Ovary (tissue), 9 donors: Measurements from ENCODE around the gene PHF2. TPM values are rescaled to one million over a fixed set of nuclear protein-coding genes. Genes with fewer than 3 reads are reported as not detected.

ENCODE experiments used
- DNase-seq, 5 donors: peaks; one replicate each; pipeline ENCODE4 v3.0.0-alpha.2; 2019 to 2020
- H3K27ac ChIP-seq, 2 donors: fragments of 200-600 bp; one replicate each; pipeline versions ENCODE4 v1.5.1 to v1.8.0; 2019 to 2022
- H3K27me3 ChIP-seq: fragments of 200-600 bp; one replicate; pipeline ENCODE4 v1.8.0; 2022
- H3K36me3 ChIP-seq: fragments of 200-600 bp; sonication (generic); one replicate; pipeline ENCODE4 v1.5.1; 2019
- H3K4me1 ChIP-seq: one replicate; pipeline ENCODE4 v1.8.1; 2013; ENCODE audit warnings: mild to moderate bottlenecking, moderate library complexity; ENCODE audit not compliant: insufficient read depth
- H3K4me3 ChIP-seq: fragments of 200-600 bp; sonication (generic); one replicate; pipeline ENCODE4 v1.5.1; 2017
- H3K9me3 ChIP-seq, 2 donors: fragments of 200-600 bp in 1 of 2; sonication (generic) in 1 of 2; one replicate each; pipeline versions ENCODE4 v1.5.1 to v1.8.1; 2013 to 2019; ENCODE audit warnings: mild to moderate bottlenecking in 1 of 2, moderate library complexity in 1 of 2
- EP300 ChIP-seq: sonication (generic); formaldehyde crosslinking; IDR thresholded peaks from one replicate; pipeline ENCODE4 v1.6.1; 2017; ENCODE audit warnings: antibody characterized with exemption
- POLR2A ChIP-seq: fragments of 450-650 bp; IDR thresholded peaks from one replicate; pipeline ENCODE4 v1.6.1; 2017; ENCODE audit warnings: antibody characterized with exemption, mild to moderate bottlenecking, moderate library complexity
- WGBS, 3 donors: extraction: QIAGEN DNeasy Blood & Tissue Kit in 1 of 3; methylation state at CpG; one replicate each; pipeline versions ENCODE4 v1.1.5 to v1.1.7; 2013 to 2017; 5-methylcytosine and 5-hydroxymethylcytosine counted together
- intact Hi-C, 4 donors: fragments of 100-400 bp; cut with DNase I; formaldehyde crosslinking; loops; one replicate each; pipeline versions ENCODE4 v1.11.0 to v1.15.1; 2022 to 2023
- polyA plus RNA-seq, 2 donors: library from polyadenylated mRNA; stranded (reverse); fragments of 200-250 nt in 1 of 2; fragments of 350-450 nt in 1 of 2; fragmentation: Illumina TruSeq in 1 of 2; extraction: RNeasy Lipid Tissue Mini Kit (QIAGEN cat#74804) in 1 of 2; gene quantifications; one replicate each; pipeline ENCODE4 v1.2.3, GENCODE V29; 2013 to 2014
- total RNA-seq, 7 donors: library from RNA; depleted of rRNA in 2 of 7; stranded (reverse); fragments of >200 nt in 2 of 7; fragmentation: NEBNext Ultra II Directional in 3 of 7; extraction: Animal tissue kit (Norgen Biotek cat#: 25700) in 3 of 7; gene quantifications; one replicate each; pipeline versions ENCODE4 v1.1.0 to v1.2.4, GENCODE V29; 2016 to 2023
- TF ChIP-seq, protein P1 (sequence below), 3 donors: fragments of 450-650 bp in 2 of 3; fragments of 200-600 bp in 1 of 3; IDR thresholded peaks; one replicate each; pipeline versions ENCODE4 v1.5.1 to v1.8.0; 2016 to 2022; ENCODE audit warnings: antibody characterized with exemption in 3 of 3, mild to moderate bottlenecking in 1 of 3
- donor health status: DM: no; HTN: no; CAD: no; lungs with moderate emphysema.
- donor health status: DM: no; HTN: no; CAD: no.
- donor health status: Bipolar disorder and iron deficiency.
- donor health status: DM: yes; HTN: yes; CAD: no.
- donor health status: DM: no; HTN: no; CAD: no.
- donor health status: DM: yes; HTN: yes; CAD: no.

The PHF2 gene
- total and polyA plus RNA-seq, 9 donors = 20.3 to 50.1 (median 39.7) TPM

DNA sequence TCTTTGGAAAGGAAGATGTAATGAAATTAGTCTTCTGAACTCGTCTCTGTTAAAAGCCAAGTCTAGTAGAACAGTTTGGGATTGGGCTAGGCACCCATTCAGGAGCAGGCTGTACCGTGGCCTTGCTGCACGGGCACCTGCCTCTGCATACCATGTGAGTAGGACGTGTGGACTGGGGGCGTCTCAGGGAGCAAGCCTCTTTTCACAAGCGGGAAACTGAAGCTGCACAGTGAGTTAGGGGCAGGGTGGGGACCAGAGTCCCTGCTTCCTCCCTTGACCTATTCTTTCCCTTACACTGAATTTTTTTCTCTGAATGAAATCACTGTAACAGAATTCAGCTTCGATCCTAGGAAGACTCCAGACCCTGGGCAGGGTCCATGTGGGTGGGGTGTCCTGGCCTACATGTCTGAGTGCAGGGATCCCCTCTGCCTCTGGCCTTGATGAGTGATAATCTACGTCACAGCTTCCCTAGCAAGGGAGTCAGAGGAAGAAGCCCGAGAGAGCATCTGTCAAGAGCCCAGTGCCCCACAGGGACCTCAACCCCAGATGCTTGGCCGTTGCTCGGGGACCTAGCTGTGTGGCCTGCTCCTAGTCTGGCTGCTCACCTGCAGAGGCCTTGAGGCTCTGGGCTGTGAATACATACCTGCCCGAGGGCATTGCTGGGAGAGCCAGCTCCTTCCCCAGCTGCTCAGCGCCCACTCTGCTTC, 15.1 kb downstream of the PHF2 start:
- no peaks in the 10 kb centered on the region for H3K9me3 ChIP-seq
- H3K4me3 ChIP-seq = no peak overlapping the region
- DNase-seq = peak in 1 of 5 donors; percentile 13
- intact Hi-C loops = no loop called here
- TF ChIP-seq EP300 (no peak), POLR2A (no peak)
- TF ChIP-seq, protein P1, sequence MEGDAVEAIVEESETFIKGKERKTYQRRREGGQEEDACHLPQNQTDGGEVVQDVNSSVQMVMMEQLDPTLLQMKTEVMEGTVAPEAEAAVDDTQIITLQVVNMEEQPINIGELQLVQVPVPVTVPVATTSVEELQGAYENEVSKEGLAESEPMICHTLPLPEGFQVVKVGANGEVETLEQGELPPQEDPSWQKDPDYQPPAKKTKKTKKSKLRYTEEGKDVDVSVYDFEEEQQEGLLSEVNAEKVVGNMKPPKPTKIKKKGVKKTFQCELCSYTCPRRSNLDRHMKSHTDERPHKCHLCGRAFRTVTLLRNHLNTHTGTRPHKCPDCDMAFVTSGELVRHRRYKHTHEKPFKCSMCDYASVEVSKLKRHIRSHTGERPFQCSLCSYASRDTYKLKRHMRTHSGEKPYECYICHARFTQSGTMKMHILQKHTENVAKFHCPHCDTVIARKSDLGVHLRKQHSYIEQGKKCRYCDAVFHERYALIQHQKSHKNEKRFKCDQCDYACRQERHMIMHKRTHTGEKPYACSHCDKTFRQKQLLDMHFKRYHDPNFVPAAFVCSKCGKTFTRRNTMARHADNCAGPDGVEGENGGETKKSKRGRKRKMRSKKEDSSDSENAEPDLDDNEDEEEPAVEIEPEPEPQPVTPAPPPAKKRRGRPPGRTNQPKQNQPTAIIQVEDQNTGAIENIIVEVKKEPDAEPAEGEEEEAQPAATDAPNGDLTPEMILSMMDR (IDR thresholded peaks at IDR 0.05) = no peak
- H3K4me1 ChIP-seq = peaks cover 10% of the 10 kb centered on the region
- H3K36me3 ChIP-seq = no peaks in the 10 kb centered on the region
- H3K27ac ChIP-seq = no peak overlapping the region
- no peaks in the 10 kb centered on the region for H3K27me3 ChIP-seq
- WGBS, 3 donors = 68 to 72% (median 69%) methylated on average over 11 to 13 of the region's 13 CpGs

DNA sequence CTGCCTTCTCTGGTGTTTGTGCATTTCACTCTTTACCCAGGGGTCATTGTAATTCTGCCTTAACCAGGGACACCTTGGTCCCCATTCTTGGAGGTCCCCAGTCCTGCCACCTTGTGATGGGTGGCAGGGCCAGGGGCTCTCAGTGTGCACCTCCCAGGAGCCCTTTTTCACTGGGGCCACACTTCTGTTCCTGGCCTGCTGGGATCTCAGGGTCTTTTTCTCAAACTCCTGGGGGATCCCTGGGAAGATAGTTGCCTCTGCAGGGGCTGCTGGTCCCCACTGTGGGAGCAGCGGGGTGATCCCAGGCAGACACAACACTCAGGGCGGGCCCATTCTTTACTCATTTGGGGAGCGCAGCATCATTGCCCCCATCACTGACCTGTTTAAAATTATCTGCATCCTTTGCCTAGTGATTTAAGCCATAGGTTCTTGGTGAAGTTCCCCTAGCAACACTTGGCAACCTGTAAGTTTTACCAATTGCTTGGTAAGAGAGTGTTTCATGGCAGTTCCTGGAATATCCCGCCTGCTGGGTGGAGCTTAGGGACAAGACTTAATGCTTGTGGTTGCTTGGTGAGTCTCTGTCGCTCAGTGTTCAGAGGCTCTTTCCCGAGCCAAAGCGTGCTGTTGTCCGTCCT, 15.7 kb downstream of the PHF2 start:
- intact Hi-C loops = no loop called here
- H3K36me3 ChIP-seq = no peaks in the 10 kb centered on the region
- peaks cover 9% of the 10 kb centered on the region for H3K4me1 ChIP-seq
- no peak for DNase-seq
- H3K4me3 ChIP-seq = no peak overlapping the region
- 93 to 94% (median 93%) methylated on average over 8 of the region's 8 CpGs for WGBS, 3 donors
- H3K27ac ChIP-seq = no peak overlapping the region
- TF ChIP-seq POLR2A (no peak), EP300 (no peak)
- TF ChIP-seq, protein P1 (IDR thresholded peaks at IDR 0.05) = no peak
- no peaks in the 10 kb centered on the region for H3K27me3 ChIP-seq
- H3K9me3 ChIP-seq = no peaks in the 10 kb centered on the region

DNA sequence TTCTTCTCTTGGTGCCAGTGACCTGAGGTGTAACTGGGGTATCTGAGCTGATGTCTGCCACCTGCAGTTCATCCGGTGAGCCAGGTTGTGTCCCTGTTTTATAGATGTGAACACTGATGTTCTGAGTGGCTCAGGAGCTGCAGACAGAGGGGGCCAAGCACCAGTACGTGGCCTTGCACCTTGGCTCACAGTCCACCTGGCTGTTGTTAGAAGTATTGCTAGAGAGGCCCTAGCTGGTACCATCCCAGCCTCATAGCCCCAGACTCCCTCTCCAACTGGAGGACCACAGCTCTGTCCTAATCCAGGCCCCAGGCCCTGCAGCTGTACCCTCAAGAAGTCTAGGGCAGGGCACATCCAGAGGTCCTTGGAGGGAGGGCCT, 16.2 kb downstream of the PHF2 start:
- peak in 1 of 5 donors; percentile 10 for DNase-seq
- Histone ChIP-seq H3K9me3 (no peaks in the 10 kb centered on the region), H3K27ac (no peak overlapping the region), H3K36me3 (no peaks in the 10 kb centered on the region), H3K27me3 (no peaks in the 10 kb centered on the region), H3K4me3 (no peak overlapping the region), H3K4me1 (peaks cover 8% of the 10 kb centered on the region)
- TF ChIP-seq, protein P1 (IDR thresholded peaks at IDR 0.05) = no peak
- no peak for TF ChIP-seq EP300
- intact Hi-C loops = no loop called here
- 78 to 83% (median 81%) methylated on average over 2 of the region's 2 CpGs for WGBS, 3 donors

DNA sequence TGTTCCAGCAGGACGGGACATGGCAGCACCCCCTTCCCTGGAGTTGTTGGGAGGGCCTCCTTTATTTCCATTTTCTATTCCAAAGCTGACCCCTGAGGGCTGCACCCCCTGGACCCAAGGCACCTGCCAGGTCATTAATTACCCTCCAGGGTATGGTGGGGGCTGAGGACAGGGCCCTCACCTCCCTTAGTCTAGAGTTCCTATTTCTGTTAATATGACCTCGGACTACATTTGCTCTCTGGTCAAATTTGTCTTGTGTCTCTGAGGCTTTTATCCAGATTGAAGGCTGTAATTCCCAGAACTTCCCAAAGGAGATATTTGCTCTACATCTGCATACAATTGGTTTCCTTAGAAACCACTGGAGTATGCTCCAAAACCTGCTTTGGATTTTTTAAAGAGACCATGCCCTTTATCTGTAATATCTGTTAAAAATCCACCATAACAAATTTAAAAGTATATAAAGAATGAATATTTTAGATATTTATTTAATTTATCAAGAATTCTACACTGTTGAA, 16.8 kb downstream of the PHF2 start:
- H3K27ac ChIP-seq = no peak overlapping the region
- no peaks in the 10 kb centered on the region for H3K36me3 ChIP-seq
- H3K9me3 ChIP-seq = no peaks in the 10 kb centered on the region
- no peak for DNase-seq
- TF ChIP-seq, protein P1 (IDR thresholded peaks at IDR 0.05) = no peak
- intact Hi-C loops = no loop called here
- H3K4me3 ChIP-seq = no peak overlapping the region
- no peaks in the 10 kb centered on the region for H3K27me3 ChIP-seq
- peaks cover 7% of the 10 kb centered on the region for H3K4me1 ChIP-seq
- 79 to 92% (median 89%) methylated on average over 2 of the region's 2 CpGs for whole genome bisulfite sequencing, 3 donors
